ENCODE results near the gene PIP4K2C. TPM values are rescaled to one million over a fixed set of nuclear protein-coding genes. Genes with fewer than 3 reads are reported as not detected.

Gene PIP4K2C
- total RNA-seq, 1 donor from 2014 or later = 46.6 TPM

Other genes starting within 250 kb of the PIP4K2C start
- 10.5 and 12.5 TPM in 2 replicates for gene R3HDM2, start 160.1 kb upstream of the PIP4K2C start, total RNA-seq
- not detected in 2 replicates for gene INHBC, start 156.4 kb upstream of the PIP4K2C start, total RNA-seq
- 0.29 TPM in 1 of 2 replicates, not detected in the other for gene INHBE, start 135.9 kb upstream of the PIP4K2C start, total RNA-seq
- 0.51 TPM in 1 of 2 replicates, not detected in the other for gene GLI1, start 131.4 kb upstream of the PIP4K2C start, total RNA-seq
- gene ARHGAP9, start 111.3 kb upstream of the PIP4K2C start, total RNA-seq = 0.29 and 1.2 TPM in 2 replicates
- 107 and 151 TPM in 2 replicates for gene MARS1, start 103.1 kb upstream of the PIP4K2C start, total RNA-seq
- 13.5 and 20.2 TPM in 2 replicates for gene DDIT3, start 70.7 kb upstream of the PIP4K2C start, total RNA-seq
- gene MBD6, start 68.4 kb upstream of the PIP4K2C start, total RNA-seq = 3.5 and 6.3 TPM in 2 replicates
- 140 and 202 TPM in 2 replicates for gene DCTN2, start 44.0 kb upstream of the PIP4K2C start, total RNA-seq
- gene KIF5A, start 41.1 kb upstream of the PIP4K2C start, total RNA-seq = 0.46 and 0.51 TPM in 2 replicates
- gene DTX3, start 13.6 kb downstream of the PIP4K2C start, total RNA-seq = 8.0 and 8.1 TPM in 2 replicates
- 1.3 and 6.2 TPM in 2 replicates for gene ARHGEF25, start 20.2 kb downstream of the PIP4K2C start, total RNA-seq
- 0.14 and 0.69 TPM in 2 replicates for gene B4GALNT1, start 42.0 kb downstream of the PIP4K2C start, total RNA-seq
- 92.7 and 101 TPM in 2 replicates for gene OS9, start 102.9 kb downstream of the PIP4K2C start, total RNA-seq
- under 0.01 TPM in 1 of 2 replicates, not detected in the other for gene AGAP2, start 147.6 kb downstream of the PIP4K2C start, total RNA-seq
- 31.6 and 40.4 TPM in 2 replicates for gene TSPAN31, start 153.8 kb downstream of the PIP4K2C start, total RNA-seq
- 178 and 363 TPM in 2 replicates for gene CDK4, start 161.1 kb downstream of the PIP4K2C start, total RNA-seq
- 4.5 and 4.7 TPM in 2 replicates for gene MARCHF9, start 163.9 kb downstream of the PIP4K2C start, total RNA-seq
- gene CYP27B1, start 175.9 kb downstream of the PIP4K2C start, total RNA-seq = 0.87 and 3.6 TPM in 2 replicates
- 27.3 and 43.2 TPM in 2 replicates for gene METTL1, start 180.9 kb downstream of the PIP4K2C start, total RNA-seq
- 4.2 and 11.2 TPM in 2 replicates for gene EEF1AKMT3, start 181.4 kb downstream of the PIP4K2C start, total RNA-seq
- 30.6 and 42.8 TPM in 2 replicates for gene TSFM, start 191.6 kb downstream of the PIP4K2C start, total RNA-seq
- gene AVIL, start 227.5 kb downstream of the PIP4K2C start, total RNA-seq = 0.07 TPM in 1 of 2 replicates, not detected in the other

Measured in epithelial cell of proximal tubule (primary cell).